NCI-H226 (cell line): ENCODE data around the gene BTBD9.

Source experiments
- DNase-seq: peaks from one replicate; pipeline ENCODE4 v3.0.0-alpha.2; 2015

The BTBD9 gene

GRCh38 chr6:38593409-38593808 lies 46.3 kb downstream of the BTBD9 start:
- no peak for DNase-seq

- no peak for DNase-seq
Observed at GRCh38 chr6:38591439-38591838, 48.3 kb downstream of the BTBD9 start.

- DNase-seq = peak; percentile 7
Observed at GRCh38 chr6:38589367-38589720, 50.4 kb downstream of the BTBD9 start.

GRCh38 chr6:38588631-38589366 lies 50.9 kb downstream of the BTBD9 start:
- peak; percentile 70 for DNase-seq

- no peak for DNase-seq
Observed at GRCh38 chr6:38587766-38588362, 51.9 kb downstream of the BTBD9 start.

- no peak for DNase-seq
Observed at GRCh38 chr6:38586992-38587391, 52.7 kb downstream of the BTBD9 start.

- no peak for DNase-seq
Observed at GRCh38 chr6:38584731-38585130, 55.0 kb downstream of the BTBD9 start.

- no peak for DNase-seq
Observed at GRCh38 chr6:38583523-38583922, 56.2 kb downstream of the BTBD9 start.

- no peak for DNase-seq
Observed at GRCh38 chr6:38580030-38580429, 59.7 kb downstream of the BTBD9 start.

GRCh38 chr6:38579010-38579628 lies 60.6 kb downstream of the BTBD9 start:
- DNase-seq = no peak

- DNase-seq = no peak
Observed at GRCh38 chr6:38578075-38578474, 61.7 kb downstream of the BTBD9 start.

- no peak for DNase-seq
Observed at GRCh38 chr6:38577492-38577891, 62.2 kb downstream of the BTBD9 start.

- DNase-seq = no peak
Observed at GRCh38 chr6:38573801-38574395, 65.8 kb downstream of the BTBD9 start.

- no peak for DNase-seq
Observed at GRCh38 chr6:38572186-38572813, 67.4 kb downstream of the BTBD9 start.

- no peak for DNase-seq
Observed at GRCh38 chr6:38571721-38572120, 68.0 kb downstream of the BTBD9 start.

GRCh38 chr6:38570750-38571149 lies 69.0 kb downstream of the BTBD9 start:
- DNase-seq = no peak

- DNase-seq = peak; percentile 79
Observed at GRCh38 chr6:38567436-38567835, 72.3 kb downstream of the BTBD9 start.

GRCh38 chr6:38566295-38567030 lies 73.3 kb downstream of the BTBD9 start:
- no peak for DNase-seq

- no peak for DNase-seq
Observed at GRCh38 chr6:38564301-38564700, 75.4 kb downstream of the BTBD9 start.

- DNase-seq = no peak
Observed at GRCh38 chr6:38555606-38556005, 84.1 kb downstream of the BTBD9 start.

- no peak for DNase-seq
Observed at GRCh38 chr6:38554700-38555413, 84.9 kb downstream of the BTBD9 start.

- DNase-seq = no peak
Observed at GRCh38 chr6:38554014-38554413, 85.7 kb downstream of the BTBD9 start.
